Left ventricle myocardium superior (tissue), 1 donor: Measurements from ENCODE around the gene MSI1. TPM values are rescaled to one million over a fixed set of nuclear protein-coding genes. Genes with fewer than 3 reads are reported as not detected.

ENCODE experiments used
- ATAC-seq: fragments of 200-7000 bp; cut with Tn5 transposase; one replicate; pipeline ENCODE4 v1.9.1; 2020; ENCODE audit warnings: mild to moderate bottlenecking, moderate library complexity
- DNase-seq: peaks from one replicate; pipeline ENCODE4 v3.0.0-alpha.2; 2020
- intact Hi-C: fragments of 100-400 bp; cut with micrococcal nuclease; formaldehyde crosslinking; loops from one replicate; pipeline ENCODE4 v1.11.0; 2022
- total RNA-seq: library from RNA; stranded (reverse); fragmentation: NEBNext Ultra II Directional; extraction: Animal tissue kit (Norgen Biotek cat#: 25700); gene quantifications from one replicate; pipeline ENCODE4 v1.2.1, GENCODE V29; 2021
- donor health status: DM: no; HTN: yes; CAD: no; lungs with severe emphysema.

MSI1 gene
- total RNA-seq, 1 donor from 2014 or later = 6.8 TPM

DNA sequence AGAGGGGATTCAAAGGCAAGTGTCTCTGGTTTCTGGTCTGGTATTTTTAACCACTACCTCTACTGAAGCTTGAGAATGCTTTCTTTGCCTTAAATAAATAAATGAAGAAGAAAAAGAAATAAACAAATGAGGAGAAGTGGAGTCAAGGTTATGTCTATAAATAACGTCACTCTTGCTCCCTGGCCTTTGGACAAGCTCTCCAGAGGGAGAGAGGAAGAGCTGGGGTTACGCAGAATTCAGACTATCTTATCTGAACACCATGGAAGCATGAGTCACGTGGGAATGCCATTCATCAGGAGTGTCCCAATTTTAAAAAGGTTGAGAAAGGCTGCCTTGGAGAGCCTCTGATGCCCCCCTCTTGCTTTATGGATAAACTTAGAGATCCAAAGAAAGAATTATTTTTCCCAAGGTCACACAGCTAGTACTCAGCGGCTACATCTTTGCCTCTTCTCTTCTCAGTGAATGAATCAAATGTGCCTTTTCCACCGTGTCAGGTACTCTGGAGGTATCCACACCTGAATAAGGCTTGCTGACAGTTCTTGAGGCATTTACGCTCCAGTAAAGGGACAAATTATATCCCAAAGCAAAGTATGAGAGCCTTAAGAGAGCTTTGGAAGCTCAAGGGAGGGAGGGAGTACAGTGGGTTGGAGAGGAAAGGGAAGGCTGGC lies 12.9 kb upstream of the MSI1 start:
- peak; percentile 93 for ATAC-seq
- intact Hi-C loops = no loop called here
- DNase-seq = no peak

- ATAC-seq = no peak
- DNase-seq = no peak
- intact Hi-C loops = no loop called here
These were observed 9.1 kb upstream of the MSI1 start for GRCh38 chr12:120378036-120378435.

- no peak for ATAC-seq
- intact Hi-C loops = no loop called here
These were observed 8.6 kb upstream of the MSI1 start for GRCh38 chr12:120377611-120378010.

DNA sequence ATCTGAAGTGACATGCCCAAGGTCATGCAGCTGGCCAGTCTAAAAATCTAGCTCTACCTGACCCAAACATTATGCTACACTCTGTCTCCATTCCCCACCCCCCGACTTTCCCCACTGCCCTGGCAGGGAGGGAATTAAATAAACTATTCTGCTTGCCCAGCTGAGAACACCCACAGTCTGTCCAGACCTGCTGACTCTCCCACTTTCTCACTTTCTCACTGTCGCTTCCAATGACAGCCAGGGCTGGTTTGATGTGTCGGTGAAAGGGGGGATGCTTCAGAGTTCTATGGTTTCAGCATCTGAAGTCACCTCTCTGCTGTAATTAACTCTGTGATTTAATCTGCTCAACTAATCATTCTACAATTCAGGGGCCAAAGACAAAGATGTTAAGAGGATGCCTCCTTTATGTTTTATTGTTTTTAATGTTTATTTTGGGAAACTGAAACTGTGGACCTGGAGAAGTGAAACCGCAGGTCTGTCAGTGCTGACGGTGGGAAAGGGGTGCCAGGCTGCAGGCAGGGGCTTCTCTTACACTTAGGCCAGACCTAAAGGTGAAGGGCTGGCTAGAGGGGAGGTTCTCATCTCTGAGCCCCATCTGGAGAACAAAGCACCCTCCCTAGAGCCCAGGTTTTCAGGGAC lies 8.1 kb upstream of the MSI1 start:
- intact Hi-C loops = no loop called here
- DNase-seq = no peak
- no peak for ATAC-seq

More at GRCh38 chr12:120377611-120378010, 8.6 kb upstream of the MSI1 start:
- DNase-seq = no peak

GRCh38 chr12:120376416-120376815 lies 7.5 kb upstream of the MSI1 start:
- intact Hi-C loops = no loop called here
- DNase-seq = no peak
- no peak for ATAC-seq

GRCh38 chr12:120376009-120376408 lies 7.0 kb upstream of the MSI1 start:
- ATAC-seq (no peak), DNase-seq (no peak)
- intact Hi-C loops = no loop called here

DNA sequence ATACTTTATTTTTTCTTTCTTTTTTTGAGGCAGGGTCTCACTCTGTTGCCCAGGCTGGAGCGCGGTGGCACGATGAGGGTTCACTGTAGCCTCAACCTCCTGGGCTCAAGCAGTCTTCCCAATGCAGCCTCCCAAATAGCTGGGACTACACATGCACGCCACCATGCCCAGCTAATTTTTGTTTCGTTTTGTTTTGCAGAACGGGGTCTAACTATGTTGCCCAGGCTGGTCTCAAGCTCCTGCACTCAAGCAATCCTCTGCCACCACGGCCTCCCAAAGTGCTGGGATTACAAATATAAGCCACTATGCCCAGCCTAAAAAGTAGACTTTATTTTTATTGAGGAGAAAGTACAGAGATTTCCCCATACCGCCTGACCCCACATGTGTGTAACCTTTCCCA lies 4.7 kb upstream of the MSI1 start:
- ATAC-seq (no peak), DNase-seq (no peak)
- intact Hi-C loops = no loop called here

- ATAC-seq (no peak), DNase-seq (no peak)
- intact Hi-C loops = no loop called here
These were observed 1.6 kb upstream of the MSI1 start for GRCh38 chr12:120370343-120371243.

GRCh38 chr12:120369603-120370342 lies 809 bp upstream of the MSI1 start:
- no peak for ATAC-seq
- intact Hi-C loops = no loop called here

GRCh38 chr12:120367924-120368788 lies 808 bp downstream of the MSI1 start:
- intact Hi-C loops = no loop called here
- DNase-seq (peak; percentile 39), ATAC-seq (peak; percentile 31)

More at GRCh38 chr12:120369603-120370342, 809 bp upstream of the MSI1 start:
- no peak for DNase-seq

- ATAC-seq = peak; percentile 5
- intact Hi-C loops = no loop called here
- DNase-seq = no peak
These were observed 1.6 kb downstream of the MSI1 start for GRCh38 chr12:120367233-120367923.

DNA sequence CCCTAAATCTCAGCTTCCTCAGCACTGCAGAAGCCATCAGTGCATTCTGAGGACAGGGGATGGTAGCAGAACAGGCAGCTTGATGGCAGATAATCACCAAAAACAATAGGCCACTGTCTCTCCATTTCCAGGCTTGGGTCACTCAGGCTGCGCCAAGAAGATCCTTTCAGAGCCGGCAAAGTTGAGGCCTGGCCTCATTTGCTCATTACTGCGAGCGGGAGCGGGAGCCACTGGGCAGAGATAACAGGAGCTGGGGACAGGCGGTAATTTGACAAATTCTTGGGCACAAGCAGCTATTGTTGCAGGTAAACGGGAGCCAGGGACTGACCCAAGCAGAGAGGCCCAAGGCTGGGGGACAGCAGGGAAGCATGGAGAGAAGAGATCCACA lies 2.1 kb downstream of the MSI1 start:
- ATAC-seq = no peak
- intact Hi-C loops = no loop called here
- DNase-seq = no peak

DNA sequence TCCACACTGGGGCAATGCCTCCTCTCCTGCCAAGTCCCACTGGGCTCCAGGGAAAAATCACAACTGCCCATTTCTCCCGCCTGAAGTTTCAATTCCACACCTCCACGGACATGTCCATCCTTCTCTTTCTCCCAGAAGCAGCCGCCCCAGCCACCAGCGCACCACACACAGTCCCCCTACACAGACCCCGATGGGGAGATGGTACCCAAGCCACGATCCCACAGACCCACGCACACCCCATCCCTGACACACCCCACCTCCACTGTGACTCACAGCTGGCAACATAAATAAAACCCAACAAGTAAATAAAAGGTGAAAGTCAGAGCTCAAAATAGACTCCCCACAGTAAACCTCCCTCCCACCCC lies 2.6 kb downstream of the MSI1 start:
- intact Hi-C loops = no loop called here
- DNase-seq = no peak
- ATAC-seq = no peak

- intact Hi-C loops = no loop called here
- ATAC-seq (no peak), DNase-seq (no peak)
These were observed 3.2 kb downstream of the MSI1 start for GRCh38 chr12:120365675-120366340.

DNA sequence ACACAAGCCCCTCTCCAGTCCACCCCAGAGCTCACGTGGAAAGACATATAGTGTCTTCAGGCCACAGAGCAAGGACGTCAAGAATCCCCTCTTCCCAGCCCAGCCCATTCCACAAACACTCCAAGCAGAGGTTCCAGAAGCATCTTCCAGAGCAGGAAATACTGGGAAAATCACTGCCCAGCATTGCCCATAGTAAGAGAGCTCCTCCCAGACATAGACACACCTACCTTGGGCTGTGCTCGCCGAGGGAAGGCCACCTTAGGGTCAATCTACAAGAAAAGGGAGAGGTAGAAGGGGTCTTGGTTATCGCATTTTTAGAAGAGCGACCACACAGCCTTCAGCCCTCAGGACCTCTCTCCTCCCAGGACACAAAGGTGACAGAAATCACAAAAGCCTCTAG lies 4.5 kb downstream of the MSI1 start:
- DNase-seq (no peak), ATAC-seq (no peak)
- intact Hi-C loops = no loop called here

DNA sequence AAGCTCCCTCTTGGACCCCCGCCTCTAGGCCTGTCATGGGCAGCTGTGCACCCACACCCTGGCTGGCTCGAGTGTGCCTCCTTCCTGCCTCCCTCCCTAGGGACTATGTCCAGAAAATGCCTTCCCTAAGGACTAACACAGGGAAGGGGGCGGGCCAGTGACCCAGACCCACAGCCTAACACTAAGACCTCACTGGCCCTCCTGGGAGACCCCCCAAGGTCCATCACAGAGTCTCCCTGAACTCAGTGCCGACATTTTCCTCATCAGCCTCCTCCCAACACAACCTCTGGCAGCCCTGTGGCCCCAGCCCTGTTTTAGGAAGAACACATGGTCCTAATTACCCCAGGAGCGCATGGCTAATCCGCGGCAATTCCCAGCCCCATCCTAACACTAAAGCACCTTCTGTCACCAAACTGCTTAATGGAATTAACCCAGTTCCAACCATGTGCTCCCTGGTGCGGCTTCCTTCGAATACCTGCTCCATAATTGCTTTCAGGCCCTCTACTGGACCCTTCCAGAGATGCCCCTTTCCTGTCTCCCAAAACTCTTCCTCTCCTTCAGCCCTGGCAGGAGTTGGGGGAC lies 5.6 kb downstream of the MSI1 start:
- no peak for ATAC-seq
- intact Hi-C loops = no loop called here

More for the DNA sequence above, 5.6 kb downstream of the MSI1 start:
- no peak for DNase-seq
